CD14-positive monocyte (primary cell): ENCODE measurements around the gene WWOX. TPM values are rescaled to one million over a fixed set of nuclear protein-coding genes. Genes with fewer than 3 reads are reported as not detected.

Experiments used
- DNase-seq, 3 donors: peaks; one replicate each; pipeline ENCODE4 v3.0.0-alpha.2; 2011 to 2022
- H2AFZ ChIP-seq: 2 replicates; pipeline ENCODE4 v1.6.0; 2012; ENCODE audit warnings: mild to moderate bottlenecking, low read depth, low read length, inconsistent platforms; ENCODE audit not compliant: insufficient read depth, poor library complexity, severe bottlenecking
- H3K27ac ChIP-seq, 2 donors: 1 replicate in 1 of 2; 2 replicates in 1 of 2; pipeline ENCODE4 v1.5.1; 2012 to 2013; ENCODE audit warnings: low read length in 2 of 2, control low read depth in 1 of 2, inconsistent platforms in 1 of 2, low read depth in 1 of 2, mild to moderate bottlenecking in 1 of 2
- H3K27me3 ChIP-seq, 2 donors: one replicate each; pipeline versions ENCODE4 v1.6.0 to v1.6.1; 2011 to 2013; ENCODE audit warnings: low read length in 2 of 2; ENCODE audit not compliant: control insufficient read depth in 2 of 2, insufficient read depth in 2 of 2
- H3K36me3 ChIP-seq, 2 donors: replicated peaks in 1 of 2; 1 replicate in 1 of 2; 2 replicates in 1 of 2; pipeline versions ENCODE4 v1.5.1 to v1.6.1; 2012 to 2013; ENCODE audit warnings: low read length in 2 of 2, control low read depth in 1 of 2, inconsistent platforms in 1 of 2, mild to moderate bottlenecking in 1 of 2; ENCODE audit not compliant: insufficient read depth in 2 of 2, control insufficient read depth in 1 of 2
- H3K4me1 ChIP-seq, 2 donors: 1 replicate in 1 of 2; 2 replicates in 1 of 2; pipeline versions ENCODE4 v1.5.1 to v1.6.1; 2012 to 2013; ENCODE audit warnings: low read length in 2 of 2, control low read depth in 1 of 2, inconsistent platforms in 1 of 2, mild to moderate bottlenecking in 1 of 2, moderate library complexity in 1 of 2; ENCODE audit not compliant: insufficient read depth in 2 of 2, control insufficient read depth in 1 of 2
- H3K4me2 ChIP-seq: replicated peaks from 2 replicates; pipeline ENCODE3; 2012; ENCODE audit warnings: low read length, moderate library complexity, mild to moderate bottlenecking; ENCODE audit not compliant: poor library complexity, severe bottlenecking; ENCODE audit errors: extremely low read depth
- H3K4me3 ChIP-seq, 3 experiments: fragments of 200-600 bp in 1 of 3; sonication (generic) in 1 of 3; replicated peaks in 1 of 3; 1 replicate in 2 of 3; 2 replicates in 1 of 3; pipeline ENCODE4 v1.5.1; 2011 to 2013; ENCODE audit warnings: low read length in 3 of 3, mild to moderate bottlenecking in 3 of 3, control low read depth in 2 of 3, low read depth in 2 of 3, inconsistent platforms in 1 of 3, moderate library complexity in 1 of 3
- H3K79me2 ChIP-seq: 2 replicates; pipeline ENCODE4 v1.6.0; 2012; ENCODE audit warnings: mild to moderate bottlenecking, control low read depth, inconsistent platforms, low read length, moderate library complexity; ENCODE audit not compliant: insufficient read depth
- H3K9ac ChIP-seq: 2 replicates; pipeline ENCODE4 v1.6.0; 2017; ENCODE audit warnings: low read length, mild to moderate bottlenecking; ENCODE audit not compliant: insufficient read depth, poor library complexity, severe bottlenecking
- H3K9me3 ChIP-seq, 2 donors: replicated peaks in 1 of 2; 1 replicate in 1 of 2; 2 replicates in 1 of 2; pipeline versions ENCODE4 v1.5.1 to v1.6.1; 2012 to 2013; ENCODE audit warnings: low read length in 2 of 2, control low read depth in 1 of 2; ENCODE audit not compliant: control insufficient read depth in 1 of 2, insufficient read depth in 1 of 2
- H4K20me1 ChIP-seq: 2 replicates; pipeline ENCODE4 v1.6.0; 2012; ENCODE audit warnings: mild to moderate bottlenecking, low read length, control low read depth, moderate library complexity; ENCODE audit not compliant: insufficient read depth
- H3K27ac Mint-ChIP-seq, 7 donors: one replicate each; pipeline ENCODE4 v1.8.0; 2020; ENCODE audit warnings: mild to moderate bottlenecking in 7 of 7, mixed read lengths in 7 of 7, moderate library complexity in 6 of 7, inconsistent platforms in 2 of 7
- H3K27me3 Mint-ChIP-seq, 3 donors: one replicate each; pipeline ENCODE4 v1.8.0; 2021 to 2022; ENCODE audit warnings: low read depth in 3 of 3, mild to moderate bottlenecking in 3 of 3, mixed read lengths in 3 of 3, moderate library complexity in 3 of 3, inconsistent platforms in 1 of 3
- H3K36me3 Mint-ChIP-seq, 2 donors: one replicate each; pipeline ENCODE4 v1.8.0; 2020; ENCODE audit warnings: mixed read lengths in 2 of 2, inconsistent platforms in 1 of 2, mild to moderate bottlenecking in 1 of 2
- H3K4me1 Mint-ChIP-seq: one replicate; pipeline ENCODE4 v1.8.0; 2020; ENCODE audit warnings: mild to moderate bottlenecking, mixed read lengths
- H3K4me3 Mint-ChIP-seq, 2 donors: one replicate each; pipeline ENCODE4 v1.8.0; 2020; ENCODE audit warnings: mild to moderate bottlenecking in 2 of 2, mixed read lengths in 2 of 2, moderate library complexity in 1 of 2
- H3K9me3 Mint-ChIP-seq, 7 donors: one replicate each; pipeline ENCODE4 v1.8.0; 2020 to 2022; ENCODE audit warnings: mixed read lengths in 7 of 7, mild to moderate bottlenecking in 6 of 7, moderate library complexity in 6 of 7, inconsistent platforms in 2 of 7
- WGBS: methylation state at CpG from one replicate; pipeline ENCODE4 v1.1.5; 2013; ENCODE audit warnings: missing lambda C conversion rate; ENCODE audit not compliant: insufficient coverage; 5-methylcytosine and 5-hydroxymethylcytosine counted together
- intact Hi-C, 2 donors: fragments of 100-400 bp; cut with micrococcal nuclease; formaldehyde crosslinking; loops; one replicate each; pipeline versions ENCODE4 v1.15.0 to v1.15.1; 2023
- polyA plus RNA-seq, 3 donors: library from polyadenylated mRNA; depleted of rRNA in 1 of 3; unstranded in 2 of 3; stranded (reverse) in 1 of 3; fragments of 300-500 nt in 2 of 3; fragments of >200 nt in 1 of 3; fragmentation: Illumina TruSeq in 2 of 3; gene quantifications; 1 replicate in 2 of 3; 2 replicates in 1 of 3; pipeline ENCODE4 v1.2.3, GENCODE V29; 2012 to 2021
- TF ChIP-seq, protein P1 (sequence below): fragments of 200-600 bp; IDR thresholded peaks from one replicate; pipeline ENCODE4 v1.8.0; 2022; ENCODE audit warnings: antibody characterized with exemption, mild to moderate bottlenecking

WWOX gene
- polyA plus RNA-seq, 3 donors, result 4.0 to 7.0 (median 6.3) TPM

DNA sequence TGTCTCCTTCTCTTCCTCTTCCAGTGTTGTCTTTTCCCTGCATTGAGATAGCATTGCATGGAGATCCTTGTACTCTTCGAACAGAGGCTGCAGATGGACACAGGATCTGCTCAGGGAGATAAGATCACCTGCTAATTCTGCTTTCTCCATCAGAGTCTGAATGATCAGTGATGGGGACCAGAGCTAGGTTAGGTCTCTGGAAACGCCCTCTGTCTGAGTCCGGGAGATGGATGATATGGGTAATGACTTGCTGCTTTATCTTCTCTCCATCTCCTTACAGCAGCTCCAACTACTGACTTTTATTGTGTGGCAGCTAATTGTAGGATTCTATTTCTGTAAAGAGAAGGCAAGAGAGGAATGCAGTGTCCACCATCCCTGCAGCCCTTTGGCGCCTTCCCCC, 435.6 kb downstream of the WWOX start:
- Histone ChIP-seq H3K9ac (no peak overlapping the region), H3K36me3 (no peaks in the 10 kb centered on the region), H3K4me2 (no peak overlapping the region), H3K9me3 (no peaks in the 10 kb centered on the region), H3K27me3 (no peaks in the 10 kb centered on the region), H3K4me3 (no peak overlapping the region), H3K4me1 (peaks cover 4 to 7% of the 10 kb centered on the region in 2 donors), H4K20me1 (no peaks in the 10 kb centered on the region), H2AFZ (no peak overlapping the region), H3K27ac (no peak overlapping the region), H3K79me2 (no peaks in the 10 kb centered on the region)
- H3K27me3 Mint-ChIP-seq, result peaks cover 0 to 4% (median 1%) of the 10 kb centered on the region in 3 donors
- TF ChIP-seq, protein P1, sequence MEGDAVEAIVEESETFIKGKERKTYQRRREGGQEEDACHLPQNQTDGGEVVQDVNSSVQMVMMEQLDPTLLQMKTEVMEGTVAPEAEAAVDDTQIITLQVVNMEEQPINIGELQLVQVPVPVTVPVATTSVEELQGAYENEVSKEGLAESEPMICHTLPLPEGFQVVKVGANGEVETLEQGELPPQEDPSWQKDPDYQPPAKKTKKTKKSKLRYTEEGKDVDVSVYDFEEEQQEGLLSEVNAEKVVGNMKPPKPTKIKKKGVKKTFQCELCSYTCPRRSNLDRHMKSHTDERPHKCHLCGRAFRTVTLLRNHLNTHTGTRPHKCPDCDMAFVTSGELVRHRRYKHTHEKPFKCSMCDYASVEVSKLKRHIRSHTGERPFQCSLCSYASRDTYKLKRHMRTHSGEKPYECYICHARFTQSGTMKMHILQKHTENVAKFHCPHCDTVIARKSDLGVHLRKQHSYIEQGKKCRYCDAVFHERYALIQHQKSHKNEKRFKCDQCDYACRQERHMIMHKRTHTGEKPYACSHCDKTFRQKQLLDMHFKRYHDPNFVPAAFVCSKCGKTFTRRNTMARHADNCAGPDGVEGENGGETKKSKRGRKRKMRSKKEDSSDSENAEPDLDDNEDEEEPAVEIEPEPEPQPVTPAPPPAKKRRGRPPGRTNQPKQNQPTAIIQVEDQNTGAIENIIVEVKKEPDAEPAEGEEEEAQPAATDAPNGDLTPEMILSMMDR, result no peak
- intact Hi-C loops, result no loop called here
- no peaks in the 10 kb centered on the region for H3K36me3 Mint-ChIP-seq
- peaks cover 7% of the 10 kb centered on the region for H3K4me1 Mint-ChIP-seq
- H3K27ac Mint-ChIP-seq, result no peak overlapping the region
- 100% methylated on average over 1 of the region's 4 CpGs for WGBS
- DNase-seq, result no peak
- peaks cover 0 to 5% (median 1%) of the 10 kb centered on the region in 7 donors for H3K9me3 Mint-ChIP-seq
- no peak overlapping the region for H3K4me3 Mint-ChIP-seq

GRCh38 chr16:78537511-78537910, 438.1 kb downstream of the WWOX start:
- Histone ChIP-seq H3K27ac (no peak overlapping the region), H3K9me3 (no peaks in the 10 kb centered on the region), H3K36me3 (no peaks in the 10 kb centered on the region), H4K20me1 (no peaks in the 10 kb centered on the region), H2AFZ (no peak overlapping the region), H3K4me1 (peaks cover 4 to 7% of the 10 kb centered on the region in 2 donors), H3K4me3 (no peak overlapping the region), H3K79me2 (no peaks in the 10 kb centered on the region), H3K9ac (no peak overlapping the region), H3K27me3 (no peaks in the 10 kb centered on the region), H3K4me2 (no peak overlapping the region)
- Mint-ChIP-seq H3K36me3 (no peaks in the 10 kb centered on the region), H3K27me3 (peaks cover 0 to 1% (median 0%) of the 10 kb centered on the region in 3 donors), H3K27ac (no peak overlapping the region), H3K4me3 (no peak overlapping the region), H3K9me3 (peaks cover 0 to 4% (median 1%) of the 10 kb centered on the region in 7 donors), H3K4me1 (peaks cover 7% of the 10 kb centered on the region)
- intact Hi-C loops, result no loop called here
- DNase-seq, result no peak
- WGBS, result 97% methylated on average over 9 of the region's 10 CpGs
- TF ChIP-seq, protein P1, result no peak
